Left ventricle myocardium superior (tissue), 1 donor: ENCODE results near the gene CADM2. TPM values are rescaled to one million over a fixed set of nuclear protein-coding genes. Genes with fewer than 3 reads are reported as not detected.

Source experiments
- ATAC-seq: fragments of 200-7000 bp; cut with Tn5 transposase; one replicate; pipeline ENCODE4 v1.9.1; 2020; ENCODE audit warnings: mild to moderate bottlenecking, moderate library complexity
- DNase-seq: peaks from one replicate; pipeline ENCODE4 v3.0.0-alpha.2; 2020
- intact Hi-C: fragments of 100-400 bp; cut with micrococcal nuclease; formaldehyde crosslinking; loops from one replicate; pipeline ENCODE4 v1.11.0; 2022
- total RNA-seq: library from RNA; stranded (reverse); fragmentation: NEBNext Ultra II Directional; extraction: Animal tissue kit (Norgen Biotek cat#: 25700); gene quantifications from one replicate; pipeline ENCODE4 v1.2.1, GENCODE V29; 2021
- donor health status: DM: no; HTN: yes; CAD: no; lungs with severe emphysema.

Gene CADM2
- total RNA-seq, 1 donor from 2014 or later: 2.5 TPM

DNA sequence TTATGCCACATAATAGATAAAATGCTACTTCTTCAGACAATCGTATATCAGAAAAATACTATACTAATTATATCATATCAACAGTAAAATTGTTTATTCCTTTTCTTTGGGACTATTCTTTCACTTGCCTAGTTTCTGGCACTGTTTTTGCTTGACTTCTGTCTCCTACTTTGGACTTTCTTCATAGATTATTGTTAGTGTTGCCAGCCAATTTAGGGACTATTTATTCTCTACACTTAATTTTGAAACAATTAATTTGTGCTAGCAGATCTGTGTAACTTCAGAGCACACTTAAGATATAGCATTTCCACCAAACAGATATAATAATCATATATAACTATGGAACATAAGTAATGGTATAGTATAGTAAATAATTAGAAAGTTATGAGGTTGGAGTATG lies 305.6 kb downstream of the CADM2 start:
- DNase-seq (no peak), ATAC-seq (no peak)
- intact Hi-C loops: no loop called here

DNA sequence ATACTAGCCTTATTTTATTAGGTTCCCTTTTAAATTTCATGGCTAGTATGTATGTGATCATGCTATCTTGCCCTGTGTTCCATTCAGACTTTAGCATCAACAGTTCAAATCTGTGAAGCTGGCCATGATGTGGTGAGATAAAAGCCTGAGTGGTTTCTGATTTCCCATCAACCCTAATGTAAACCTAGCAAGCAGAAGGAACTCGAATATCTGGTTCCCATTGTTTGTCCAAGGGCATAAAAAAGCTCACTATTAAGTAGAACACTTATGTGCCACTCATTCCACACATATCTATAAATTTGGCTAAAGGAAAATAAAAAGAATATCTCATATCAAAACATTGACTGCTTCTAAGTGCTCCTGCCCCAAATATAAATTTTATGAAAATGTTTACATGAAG lies 311.7 kb downstream of the CADM2 start:
- intact Hi-C loops: no loop called here
- ATAC-seq (no peak), DNase-seq (no peak)

GRCh38 chr3:85271911-85272310 lies 313.1 kb downstream of the CADM2 start:
- no peak for DNase-seq
- intact Hi-C loops: no loop called here

DNA sequence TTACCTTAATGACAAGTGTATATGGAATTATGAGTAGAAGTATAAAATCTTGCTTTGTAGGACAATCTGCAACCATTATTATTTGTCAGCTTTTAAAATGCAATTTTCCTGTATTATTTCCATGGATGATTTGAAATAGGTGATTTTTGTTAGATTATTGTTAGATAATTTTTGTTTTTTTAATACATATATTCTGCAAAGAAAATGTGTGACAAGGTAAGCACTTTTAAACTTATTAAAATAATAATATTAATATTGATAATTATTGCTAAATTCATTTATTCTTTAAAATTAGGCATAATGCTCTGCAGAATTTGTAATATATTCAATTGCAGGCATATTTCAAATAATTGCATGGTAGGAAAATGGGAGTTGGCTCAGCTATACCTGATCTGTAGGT lies 329.5 kb downstream of the CADM2 start:
- intact Hi-C loops: no loop called here
- ATAC-seq (no peak), DNase-seq (no peak)

More at GRCh38 chr3:85271911-85272310, 313.1 kb downstream of the CADM2 start:
- no peak for ATAC-seq

DNA sequence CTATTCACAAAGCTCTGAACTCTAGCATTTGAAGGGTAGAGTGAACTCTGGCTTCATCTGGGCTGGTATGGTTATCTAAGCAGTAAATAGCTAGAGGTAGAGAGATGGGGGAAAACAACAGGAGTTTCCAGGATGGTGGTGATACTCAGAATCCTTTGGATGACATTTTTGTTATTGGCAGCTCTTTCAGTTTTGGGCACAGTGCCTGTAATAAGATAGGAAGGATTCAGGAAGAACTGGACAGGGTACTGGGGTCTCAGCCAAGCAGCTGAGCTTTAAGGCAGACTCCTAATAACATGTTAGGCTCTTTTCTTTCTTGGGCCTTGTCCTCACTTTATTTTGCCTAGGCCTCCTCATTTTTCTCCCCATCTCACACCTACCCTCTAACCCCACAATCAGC lies 338.5 kb downstream of the CADM2 start:
- ATAC-seq (no peak), DNase-seq (no peak)
- intact Hi-C loops: no loop called here

- DNase-seq (no peak), ATAC-seq (no peak)
- intact Hi-C loops: no loop called here
These were observed 339.2 kb downstream of the CADM2 start for GRCh38 chr3:85298032-85298431.

- intact Hi-C loops: no loop called here
- DNase-seq: no peak
- no peak for ATAC-seq
These were observed 344.4 kb downstream of the CADM2 start for GRCh38 chr3:85303156-85303555.

GRCh38 chr3:85304360-85304964 lies 345.7 kb downstream of the CADM2 start:
- ATAC-seq (no peak), DNase-seq (no peak)
- intact Hi-C loops: no loop called here

DNA sequence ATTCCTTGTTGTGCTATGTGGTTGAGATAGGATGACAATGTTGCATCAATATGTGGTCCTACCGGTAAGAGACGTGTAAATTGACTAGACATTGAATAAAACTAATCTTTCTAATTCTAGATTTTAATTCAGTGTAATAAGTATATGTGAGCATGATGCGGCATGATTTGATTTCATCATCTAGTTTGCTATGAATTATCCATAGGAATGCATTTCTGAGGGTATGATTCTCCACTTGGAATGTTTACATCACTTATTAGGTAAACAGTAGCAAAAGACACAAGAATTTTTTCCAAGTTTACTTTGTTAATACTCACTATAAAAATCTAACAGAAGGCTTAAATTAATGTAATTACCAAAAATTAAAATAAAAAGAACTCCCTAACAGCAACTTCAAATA lies 353.5 kb downstream of the CADM2 start:
- no peak for DNase-seq
- intact Hi-C loops: no loop called here
- ATAC-seq: no peak

DNA sequence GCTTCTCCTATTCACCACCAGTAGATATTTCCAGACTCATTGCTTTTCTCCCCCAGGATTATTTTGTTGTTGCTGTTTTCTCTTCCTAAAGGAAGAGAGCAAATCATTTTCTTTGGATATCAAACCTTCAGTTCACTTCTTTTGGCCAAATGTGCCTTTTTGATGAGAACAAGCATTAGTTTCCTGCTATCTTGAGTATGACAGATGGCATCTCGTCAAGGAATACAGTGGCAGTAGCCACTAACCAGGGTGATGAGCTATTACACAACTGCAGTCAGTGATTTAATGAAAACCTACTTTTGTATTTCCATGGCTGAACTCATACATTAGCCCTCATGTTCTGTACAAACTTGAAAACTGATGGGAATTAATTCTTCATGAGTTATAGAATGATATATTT lies 354.6 kb downstream of the CADM2 start:
- DNase-seq: no peak
- intact Hi-C loops: no loop called here
- no peak for ATAC-seq

- intact Hi-C loops: no loop called here
- DNase-seq (no peak), ATAC-seq (no peak)
These were observed 357.5 kb downstream of the CADM2 start for GRCh38 chr3:85316252-85316651.

GRCh38 chr3:85321892-85322291 lies 363.1 kb downstream of the CADM2 start:
- intact Hi-C loops: no loop called here
- ATAC-seq: no peak

DNA sequence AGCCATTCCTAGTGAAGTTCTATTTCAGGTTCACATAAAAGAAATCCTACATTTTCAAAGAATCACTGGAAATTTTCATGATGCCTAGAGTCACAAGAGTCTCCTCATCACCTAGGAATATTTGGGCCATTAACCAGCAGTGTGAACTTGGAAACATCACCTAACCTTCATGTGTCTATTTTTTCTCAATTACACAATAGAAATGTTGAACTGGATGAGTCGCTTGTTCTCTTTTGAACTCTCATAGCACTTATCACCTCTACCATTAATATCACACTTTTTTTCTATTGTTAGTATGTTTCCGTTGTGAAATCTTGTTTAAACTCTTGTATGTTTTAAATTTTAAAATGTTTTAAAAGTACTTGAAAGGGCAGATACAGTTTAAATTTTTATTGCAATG lies 371.3 kb downstream of the CADM2 start:
- DNase-seq (no peak), ATAC-seq (no peak)
- intact Hi-C loops: no loop called here

More at GRCh38 chr3:85321892-85322291, 363.1 kb downstream of the CADM2 start:
- no peak for DNase-seq

DNA sequence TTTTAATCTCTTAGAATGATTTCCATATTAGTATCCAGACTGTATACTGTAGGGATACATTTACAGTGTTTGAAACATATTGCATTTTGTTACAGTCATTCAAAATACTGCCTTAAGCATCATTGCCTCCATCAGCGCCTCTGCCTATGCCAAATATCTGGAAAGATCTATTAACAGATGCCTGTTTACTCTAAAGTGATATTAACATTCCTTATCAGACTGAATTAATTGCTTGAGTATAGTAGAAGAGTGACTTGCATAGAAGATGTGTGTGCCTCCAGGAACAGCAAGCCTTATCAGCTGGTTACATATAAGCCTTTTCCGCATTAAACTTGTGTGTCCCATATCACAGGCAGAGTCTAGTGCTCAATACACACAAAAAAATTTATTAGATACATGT lies 379.1 kb downstream of the CADM2 start:
- intact Hi-C loops: no loop called here
- no peak for DNase-seq
- ATAC-seq: no peak

DNA sequence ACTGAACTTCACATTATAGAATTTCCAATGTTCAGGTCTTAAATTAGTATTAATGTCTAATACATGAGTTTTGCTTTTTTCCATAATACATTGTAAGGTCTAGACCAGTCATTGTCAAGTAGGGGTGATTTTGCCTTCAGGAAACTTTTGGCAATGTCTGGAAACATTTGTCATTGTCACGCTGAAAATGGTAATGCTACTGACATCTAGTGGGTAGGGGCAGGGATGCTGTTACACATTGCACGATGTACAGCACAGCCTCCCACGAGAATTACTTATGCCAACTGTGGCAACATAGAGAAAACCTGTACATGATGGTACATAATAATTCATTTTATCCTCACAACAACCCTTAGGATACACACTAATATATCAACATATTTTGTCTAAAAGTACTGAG lies 384.1 kb downstream of the CADM2 start:
- ATAC-seq: no peak
- no peak for DNase-seq
- intact Hi-C loops: no loop called here

DNA sequence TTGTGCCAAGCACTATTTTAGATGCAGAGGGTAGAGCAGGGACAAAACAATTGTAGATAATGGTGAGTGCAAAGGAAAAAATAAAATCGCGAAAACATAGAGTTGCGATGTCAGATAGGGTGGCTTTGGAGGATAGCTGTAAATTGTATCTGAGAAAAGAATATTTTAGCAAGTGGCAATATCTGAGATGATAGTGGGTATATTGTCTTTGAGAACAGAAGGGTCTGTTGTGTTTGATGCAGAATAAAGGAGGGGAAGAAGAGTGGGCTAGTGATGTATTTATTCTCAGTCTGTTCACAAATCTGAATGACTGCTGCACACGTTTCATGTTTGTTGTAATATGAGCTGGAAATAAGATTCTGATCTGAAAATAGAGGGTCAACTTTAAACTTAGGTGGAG lies 396.8 kb downstream of the CADM2 start:
- intact Hi-C loops: no loop called here
- DNase-seq (no peak), ATAC-seq (no peak)

- peak; percentile 31 for ATAC-seq
- intact Hi-C loops: no loop called here
- DNase-seq: peak; percentile 19
These were observed 402.1 kb downstream of the CADM2 start for GRCh38 chr3:85360742-85361387.

DNA sequence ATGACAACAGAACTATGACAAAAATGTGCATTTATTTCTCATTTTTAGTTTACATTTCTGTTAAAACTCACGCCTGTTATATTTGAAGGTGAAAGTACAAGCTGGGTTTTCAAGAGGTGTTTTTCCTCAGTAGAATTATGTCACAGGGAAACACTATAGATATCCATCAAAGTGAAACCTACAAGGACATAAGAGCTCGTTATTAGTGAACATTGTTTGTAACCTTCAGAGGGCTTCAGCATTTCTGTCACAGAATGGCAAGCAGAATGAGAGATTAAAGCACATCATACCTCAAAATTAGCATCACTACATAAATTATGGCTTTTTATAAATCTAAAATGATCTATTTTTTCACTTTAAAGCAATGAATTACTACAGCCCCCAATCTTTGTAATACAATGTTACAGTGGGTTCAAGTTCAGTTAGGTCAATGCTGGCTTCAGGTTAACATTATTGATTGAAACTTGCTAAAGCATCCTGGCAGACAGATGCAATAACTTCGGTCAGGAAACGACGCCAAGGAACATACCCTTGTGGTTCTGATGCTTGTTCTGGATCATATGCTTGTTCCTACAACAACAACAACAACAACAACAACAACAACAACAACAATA lies 405.6 kb downstream of the CADM2 start:
- ATAC-seq (no peak), DNase-seq (no peak)
- intact Hi-C loops: no loop called here

- intact Hi-C loops: no loop called here
- DNase-seq: no peak
- ATAC-seq: no peak
These were observed 411.6 kb downstream of the CADM2 start for GRCh38 chr3:85370341-85370740.

- intact Hi-C loops: no loop called here
- ATAC-seq: no peak
- no peak for DNase-seq
These were observed 417.3 kb downstream of the CADM2 start for GRCh38 chr3:85376131-85376530.

- DNase-seq (no peak), ATAC-seq (no peak)
- intact Hi-C loops: no loop called here
These were observed 418.3 kb downstream of the CADM2 start for GRCh38 chr3:85377115-85377514.
